HG02571 (cell line): ENCODE measurements around the gene RALGAPA1.
"Not testable (repeated sequence)": the region's sequence is repeated elsewhere in the genome, so short reads cannot be mapped to it uniquely, and the experiment has no call there.

ENCODE experiments used
- ATAC-seq: cut with Tn5 transposase; IDR thresholded peaks from one replicate; pipeline ENCODE4 v1.9.1; 2021; ENCODE audit warnings: mild to moderate bottlenecking, moderate library complexity; ENCODE audit not compliant: unreplicated experiment

The RALGAPA1 gene

GRCh38 chr14:35766036-35766699 lies 42.9 kb downstream of the RALGAPA1 start:
- ATAC-seq: no peak

GRCh38 chr14:35761922-35762321 lies 47.2 kb downstream of the RALGAPA1 start:
- no peak for ATAC-seq

- ATAC-seq: no peak
Measured at GRCh38 chr14:35760143-35760542, 49.0 kb downstream of the RALGAPA1 start.

GRCh38 chr14:35758523-35759129 lies 50.5 kb downstream of the RALGAPA1 start:
- ATAC-seq: no peak

- no peak for ATAC-seq
Measured at GRCh38 chr14:35754671-35755070, 54.4 kb downstream of the RALGAPA1 start.

GRCh38 chr14:35752380-35752779 lies 56.7 kb downstream of the RALGAPA1 start:
- ATAC-seq: no peak

- ATAC-seq: no peak
Measured at GRCh38 chr14:35750202-35750904, 58.7 kb downstream of the RALGAPA1 start.

GRCh38 chr14:35747379-35747778 lies 61.7 kb downstream of the RALGAPA1 start:
- no peak for ATAC-seq

GRCh38 chr14:35742442-35742841 lies 66.7 kb downstream of the RALGAPA1 start:
- no peak for ATAC-seq

- ATAC-seq: no peak
Measured at GRCh38 chr14:35742032-35742371, 67.1 kb downstream of the RALGAPA1 start.

- ATAC-seq: no peak
Measured at GRCh38 chr14:35741345-35742031, 67.6 kb downstream of the RALGAPA1 start.

GRCh38 chr14:35740215-35740614 lies 68.9 kb downstream of the RALGAPA1 start:
- ATAC-seq: no peak

- ATAC-seq: not testable (repeated sequence)
Measured at GRCh38 chr14:35735163-35735562, 73.9 kb downstream of the RALGAPA1 start.

GRCh38 chr14:35733510-35733909 lies 75.6 kb downstream of the RALGAPA1 start:
- ATAC-seq: not testable (repeated sequence)

GRCh38 chr14:35730871-35731270 lies 78.2 kb downstream of the RALGAPA1 start:
- ATAC-seq: no peak

GRCh38 chr14:35727764-35728163 lies 81.3 kb downstream of the RALGAPA1 start:
- no peak for ATAC-seq

GRCh38 chr14:35725930-35726329 lies 83.2 kb downstream of the RALGAPA1 start:
- no peak for ATAC-seq

GRCh38 chr14:35715079-35715478 lies 94.0 kb downstream of the RALGAPA1 start:
- ATAC-seq: no peak

GRCh38 chr14:35712466-35712865 lies 96.6 kb downstream of the RALGAPA1 start:
- ATAC-seq: no peak

- no peak for ATAC-seq
Measured at GRCh38 chr14:35708062-35708461, 101.0 kb downstream of the RALGAPA1 start.

- ATAC-seq: no peak
Measured at GRCh38 chr14:35705636-35706035, 103.5 kb downstream of the RALGAPA1 start.
